Keratinocyte (primary cell): ENCODE measurements around the gene LAMB4. TPM values are rescaled to one million over a fixed set of nuclear protein-coding genes. Genes with fewer than 3 reads are reported as not detected.

Experiments
- DNase-seq: peaks from one replicate; pipeline ENCODE4 v3.0.0-alpha.2; 2011; ENCODE audit warnings: low read depth, missing footprints, low spot score
- FAIRE-seq: peaks from 2 replicates; lab custom pipeline; 2011; peaks lifted over from hg19 to GRCh38; lab: Jason Lieb, UNC
- H2AFZ ChIP-seq: 2 replicates; pipeline ENCODE4 v1.6.0; 2012; ENCODE audit warnings: low read length, control low read depth, inconsistent platforms; ENCODE audit not compliant: control insufficient read depth
- H3K27ac ChIP-seq: 2 replicates; pipeline ENCODE4 v1.5.1; 2011; ENCODE audit warnings: low read length; ENCODE audit not compliant: control insufficient read depth, insufficient read depth
- H3K27me3 ChIP-seq: 3 replicates; pipeline ENCODE4 v1.6.0; 2011; ENCODE audit warnings: low read length; ENCODE audit not compliant: control insufficient read depth, insufficient read depth; ENCODE audit errors: extremely low read depth
- H3K36me3 ChIP-seq, 2 experiments: 2 replicates in 1 of 2; 3 replicates in 1 of 2; pipeline ENCODE4 v1.5.1; 2011; ENCODE audit warnings: low read length in 2 of 2, mild to moderate bottlenecking in 1 of 2; ENCODE audit not compliant: control insufficient read depth in 2 of 2, insufficient read depth in 2 of 2; ENCODE audit errors: extremely low read depth in 1 of 2
- H3K4me1 ChIP-seq: 3 replicates; pipeline ENCODE4 v1.5.1; 2011; ENCODE audit warnings: low read length; ENCODE audit not compliant: control insufficient read depth, insufficient read depth; ENCODE audit errors: extremely low read depth
- H3K4me2 ChIP-seq: 3 replicates; pipeline ENCODE4 v1.6.0; 2011; ENCODE audit warnings: low read depth, low read length; ENCODE audit not compliant: control insufficient read depth, insufficient read depth; ENCODE audit errors: extremely low read depth
- H3K4me3 ChIP-seq, 3 experiments: fragments of 200-600 bp in 1 of 3; sonication (generic) in 1 of 3; 2 replicates in 2 of 3; 3 replicates in 1 of 3; pipeline ENCODE4 v1.5.1; 2011 to 2016; ENCODE audit warnings: low read length in 3 of 3, mild to moderate bottlenecking in 3 of 3, control low read depth in 2 of 3, inconsistent platforms in 1 of 3, low read depth in 1 of 3, mixed read lengths in 1 of 3, mixed run types in 1 of 3, moderate library complexity in 1 of 3; ENCODE audit not compliant: control insufficient read depth in 2 of 3, insufficient read depth in 2 of 3; ENCODE audit errors: extremely low read depth in 1 of 3
- H3K79me2 ChIP-seq: 2 replicates; pipeline ENCODE4 v1.6.0; 2012; ENCODE audit warnings: low read length; ENCODE audit not compliant: control insufficient read depth, insufficient read depth
- H3K9ac ChIP-seq: 3 replicates; pipeline ENCODE4 v1.6.0; 2011; ENCODE audit warnings: low read length; ENCODE audit not compliant: control insufficient read depth, insufficient read depth; ENCODE audit errors: extremely low read depth
- H3K9me1 ChIP-seq: 3 replicates; pipeline ENCODE4 v1.6.0; 2011; ENCODE audit warnings: low read length; ENCODE audit not compliant: control insufficient read depth, insufficient read depth; ENCODE audit errors: extremely low read depth
- H3K9me3 ChIP-seq: 2 replicates; pipeline ENCODE4 v1.5.1; 2012; ENCODE audit warnings: low read depth, low read length; ENCODE audit not compliant: control insufficient read depth
- H4K20me1 ChIP-seq: 3 replicates; pipeline ENCODE4 v1.6.0; 2011; ENCODE audit warnings: low read length; ENCODE audit not compliant: control insufficient read depth, insufficient read depth; ENCODE audit errors: extremely low read depth
- CTCF ChIP-seq, 3 experiments: IDR thresholded peaks in 1 of 3; conservative IDR thresholded peaks in 1 of 3; optimal IDR thresholded peaks in 1 of 3; 2 replicates in 2 of 3; 3 replicates in 1 of 3; pipeline versions ENCODE3 to v1.5.1; 2011; ENCODE audit warnings: low read length in 3 of 3, mild to moderate bottlenecking in 3 of 3, moderate library complexity in 2 of 3, control low read depth in 1 of 3, inconsistent platforms in 1 of 3; ENCODE audit not compliant: insufficient read depth in 2 of 3; ENCODE audit errors: extremely low read depth in 1 of 3
- EZH2 ChIP-seq: IDR thresholded peaks from one replicate; pipeline ENCODE4 v1.6.1; 2012; ENCODE audit warnings: inconsistent platforms, mild to moderate bottlenecking, low read length, moderate library complexity
- dilution Hi-C: fragments of 300-500 bp; cut with MboI; formaldehyde crosslinking; loops from one replicate; pipeline ENCODE4 v1.7.0; 2020; ENCODE audit warnings: low sequenced_read_pairs; ENCODE audit not compliant: extremely low pct_ligation_motif_present
- polyA plus RNA-seq, 5 experiments: library from polyadenylated mRNA; depleted of rRNA in 3 of 5; stranded (reverse) in 3 of 5; stranded (forward) in 1 of 5; unstranded in 1 of 5; fragments of >200 nt; gene quantifications; 1 replicate in 1 of 5; 2 replicates in 3 of 5; 3 replicates in 1 of 5; pipeline versions ENCODE4 v1.2.1 to v1.2.3, GENCODE V29; 2011 to 2012; ENCODE audit warnings: missing spikeins in 2 of 5, low read depth in 1 of 5, low replicate concordance in 1 of 5

Gene LAMB4
- polyA plus RNA-seq, 1 donor (not counting 4 experiments of a cell fraction or from before 2014, with no cell fraction given), result 3.7 TPM

GRCh38 chr7:108088729-108089128, 41.4 kb downstream of the LAMB4 start:
- H4K20me1 ChIP-seq, result no peaks in the 10 kb centered on the region

GRCh38 chr7:108087778-108088177, 42.4 kb downstream of the LAMB4 start:
- H3K79me2 ChIP-seq, result no peaks in the 10 kb centered on the region
- H3K27me3 ChIP-seq, result no peaks in the 10 kb centered on the region
- dilution Hi-C loops, result no loop called here
- no peak overlapping the region for H3K4me2 ChIP-seq
- H3K9ac ChIP-seq, result no peak overlapping the region
- H3K4me3 ChIP-seq, result no peak overlapping the region
- H3K4me1 ChIP-seq, result no peaks in the 10 kb centered on the region
- H3K9me1 ChIP-seq, result no peaks in the 10 kb centered on the region
- no peak for DNase-seq
- H3K9me3 ChIP-seq, result no peaks in the 10 kb centered on the region
- H4K20me1 ChIP-seq, result no peaks in the 10 kb centered on the region
- H3K36me3 ChIP-seq, result no peaks in the 10 kb centered on the region
- no peak overlapping the region for H2AFZ ChIP-seq
- no peak overlapping the region for H3K27ac ChIP-seq
- TF ChIP-seq EZH2 (no peak), CTCF (optimal IDR thresholded peaks at IDR 0.05 in 1 of 3, IDR thresholded peaks at IDR 0.05 in 1 of 3, conservative IDR thresholded peaks at IDR 0.05 in 1 of 3; ENCODE audit: extremely low read depth in 1 of 3, insufficient read depth in 2 of 3, low read length in 3 of 3) (no peak)
- FAIRE-seq, result no peak

More at GRCh38 chr7:108088729-108089128, 41.4 kb downstream of the LAMB4 start:
- dilution Hi-C loops, result no loop called here
- H3K27ac ChIP-seq, result no peak overlapping the region
- H3K27me3 ChIP-seq, result no peaks in the 10 kb centered on the region
- no peaks in the 10 kb centered on the region for H3K4me1 ChIP-seq
- no peak for FAIRE-seq
- TF ChIP-seq EZH2, result no peak
- no peak for TF ChIP-seq CTCF (optimal IDR thresholded peaks at IDR 0.05 in 1 of 3, IDR thresholded peaks at IDR 0.05 in 1 of 3, conservative IDR thresholded peaks at IDR 0.05 in 1 of 3; ENCODE audit: extremely low read depth in 1 of 3, insufficient read depth in 2 of 3, low read length in 3 of 3)
- H3K9me1 ChIP-seq, result no peaks in the 10 kb centered on the region
- H3K36me3 ChIP-seq, result no peaks in the 10 kb centered on the region
- no peak overlapping the region for H3K9ac ChIP-seq
- no peaks in the 10 kb centered on the region for H3K9me3 ChIP-seq
- H3K4me3 ChIP-seq, result no peak overlapping the region
- no peak overlapping the region for H2AFZ ChIP-seq
- no peaks in the 10 kb centered on the region for H3K79me2 ChIP-seq
- no peak for DNase-seq
- H3K4me2 ChIP-seq, result no peak overlapping the region
